NT2/D1 (cell line): ENCODE data around the gene KIAA1217.

Experiments used
- SUZ12 ChIP-seq: IDR thresholded peaks from 2 replicates; pipeline ENCODE4 v1.6.1; 2011; ENCODE audit not compliant: insufficient read length, insufficient read depth; ENCODE audit errors: extremely low read depth
- YY1 ChIP-seq: IDR thresholded peaks from 2 replicates; pipeline ENCODE4 v1.6.1; 2011; ENCODE audit not compliant: insufficient read length, insufficient read depth
- ZNF274 ChIP-seq: IDR thresholded peaks from 2 replicates; pipeline ENCODE4 v1.6.1; 2011; ENCODE audit warnings: mild to moderate bottlenecking, low read depth, low read length

GRCh38 chr10:24494777-24495176 is 285.8 kb downstream of the KIAA1217 start:
- TF ChIP-seq SUZ12 (no peak), ZNF274 (no peak), YY1 (no peak)
